GM04503 (cell line): ENCODE data around the gene MRPL23.
"Not testable (repeated sequence)": the region's sequence is repeated elsewhere in the genome, so short reads cannot be mapped to it uniquely, and the experiment has no call there.

ENCODE experiments used
- DNase-seq: peaks from one replicate; pipeline ENCODE4 v3.0.0-alpha.2; 2012; ENCODE audit warnings: low read depth

MRPL23 gene

GRCh38 chr11:1933416-1934334, 13.5 kb upstream of the MRPL23 start:
- no peak for DNase-seq

- DNase-seq: no peak
Observed at GRCh38 chr11:1934335-1935155, 12.6 kb upstream of the MRPL23 start.

- DNase-seq: no peak
Observed at GRCh38 chr11:1935156-1936071, 11.7 kb upstream of the MRPL23 start.

- no peak for DNase-seq
Observed at GRCh38 chr11:1936072-1936780, 10.9 kb upstream of the MRPL23 start.

GRCh38 chr11:1936781-1937615, 10.1 kb upstream of the MRPL23 start:
- DNase-seq: no peak

GRCh38 chr11:1937616-1938342, 9.4 kb upstream of the MRPL23 start:
- DNase-seq: no peak

- no peak for DNase-seq
Observed at GRCh38 chr11:1938343-1939005, 8.7 kb upstream of the MRPL23 start.

- DNase-seq: no peak
Observed at GRCh38 chr11:1939006-1939625, 8.0 kb upstream of the MRPL23 start.

- not testable (repeated sequence) for DNase-seq
Observed at GRCh38 chr11:1939788-1940187, 7.3 kb upstream of the MRPL23 start.

GRCh38 chr11:1942558-1943260, 4.4 kb upstream of the MRPL23 start:
- DNase-seq: no peak

GRCh38 chr11:1943576-1943975, 3.6 kb upstream of the MRPL23 start:
- DNase-seq: no peak

- DNase-seq: no peak
Observed at GRCh38 chr11:1943977-1944376, 3.2 kb upstream of the MRPL23 start.

- no peak for DNase-seq
Observed at GRCh38 chr11:1947592-1948237, 583 bp downstream of the MRPL23 start.

- no peak for DNase-seq
Observed at GRCh38 chr11:1948389-1948788, 1.3 kb downstream of the MRPL23 start.

- no peak for DNase-seq
Observed at GRCh38 chr11:1949302-1949701, 2.2 kb downstream of the MRPL23 start.

GRCh38 chr11:1949922-1950321, 2.8 kb downstream of the MRPL23 start:
- DNase-seq: no peak

GRCh38 chr11:1952806-1953482, 5.8 kb downstream of the MRPL23 start:
- no peak for DNase-seq
